Prostate gland (tissue), 2 donors: ENCODE measurements around the gene UBL7.

Experiments used
- CTCF ChIP-seq, 4 experiments: fragments of 200-600 bp in 2 of 4; fragments of 450-650 bp in 2 of 4; sonication (generic) in 2 of 4; IDR thresholded peaks; 1 replicate in 3 of 4; 2 replicates in 1 of 4; pipeline ENCODE4 v1.5.1; 2016 to 2019; ENCODE audit warnings: antibody characterized with exemption in 4 of 4, mild to moderate bottlenecking in 2 of 4, moderate library complexity in 2 of 4
- POLR2A ChIP-seq: fragments of 450-650 bp; IDR thresholded peaks from one replicate; pipeline ENCODE4 v1.6.1; 2016; ENCODE audit warnings: antibody characterized with exemption, mild to moderate bottlenecking

GRCh38 chr15:74428442-74428787 is 32.5 kb downstream of the UBL7 start:
- no peak for TF ChIP-seq CTCF (IDR thresholded peaks at IDR 0.05)
- TF ChIP-seq POLR2A: no peak
